HCT116 (cell line): ENCODE measurements around the gene TCF7L1. TPM values are rescaled to one million over a fixed set of nuclear protein-coding genes. Genes with fewer than 3 reads are reported as not detected.
"Not testable (repeated sequence)": the region's sequence is repeated elsewhere in the genome, so short reads cannot be mapped to it uniquely, and the experiment has no call there.

Source experiments
- ATAC-seq: fragments of 200-7000 bp; cut with Tn5 transposase; 2 replicates; pipeline ENCODE4 v1.9.1; 2020; ENCODE audit warnings: mild to moderate bottlenecking, moderate library complexity
- BruUV-seq: library from RNA; stranded (reverse); fragments of 400-500 nt; replicated peaks from 2 replicates; lab custom pipeline; 2021; lab: Mats Ljungman, UMichigan
- CTCF ChIA-PET: fragments of 300-600 bp; sonication (Branson Sonifier 250); formaldehyde crosslinking; loops from one replicate; lab custom pipeline; 2021; ENCODE audit warnings: antibody characterized with exemption; lab: Charles Lee
- POLR2A ChIA-PET: fragments of 300-600, 350-600 bp; sonication (Branson Sonifier 250); formaldehyde crosslinking; loops from one replicate; lab custom pipeline; 2021; ENCODE audit warnings: antibody characterized with exemption; lab: Charles Lee
- RAD21 ChIA-PET, 2 experiments: fragments of 300-600 bp; sonication (Branson Sonifier 250); formaldehyde crosslinking; loops; one replicate each; lab custom pipeline; 2023; ENCODE audit warnings: low total read pairs in 2 of 2; ENCODE audit not compliant: uncharacterized antibody in 2 of 2, unreplicated experiment in 2 of 2, low non-redundant PET in 1 of 2; lab: Charles Lee
- DNase-seq: peaks from one replicate; pipeline ENCODE4 v3.0.0-alpha.2; 2010; ENCODE audit warnings: low read depth, low spot score
- H2AFZ ChIP-seq: fragments of 200-600 bp; shearing (Covaris generic), sonication (generic); 2 replicates; pipeline ENCODE4 v1.6.1; 2017; ENCODE audit warnings: low read depth, mixed run types, mixed read lengths, antibody characterized with exemption, low read length; ENCODE audit not compliant: poor library complexity, severe bottlenecking
- H3K27ac ChIP-seq: 2 replicates; pipeline ENCODE4 v1.5.1; 2012; ENCODE audit warnings: low read depth, low read length
- H3K27me3 ChIP-seq: fragments of 200-600 bp; sonication (generic); 2 replicates; pipeline ENCODE4 v1.6.1; 2016; ENCODE audit warnings: mixed run types, low read length, mixed read lengths; ENCODE audit not compliant: insufficient read depth
- H3K36me3 ChIP-seq, 2 experiments: fragments of 200-500 bp in 1 of 2; fragments of 200-600 bp in 1 of 2; sonication (Bioruptor generic) in 1 of 2; sonication (generic) in 1 of 2; 2 replicates each; pipeline versions ENCODE4 v1.5.1 to v1.6.1; 2014 to 2016; ENCODE audit warnings: low read length in 2 of 2, inconsistent platforms in 1 of 2, mixed read lengths in 1 of 2, mixed run types in 1 of 2; ENCODE audit not compliant: insufficient read depth in 2 of 2, control insufficient read depth in 1 of 2
- H3K4me1 ChIP-seq, 2 experiments: fragments of 200-600 bp in 1 of 2; sonication (generic) in 1 of 2; 2 replicates each; pipeline versions ENCODE4 v1.5.1 to v1.6.1; 2012 to 2017; ENCODE audit warnings: low read length in 2 of 2, inconsistent platforms in 1 of 2, mild to moderate bottlenecking in 1 of 2, mixed read lengths in 1 of 2, mixed run types in 1 of 2, moderate library complexity in 1 of 2; ENCODE audit not compliant: insufficient read depth in 2 of 2, control insufficient read depth in 1 of 2
- H3K4me2 ChIP-seq: fragments of 200-600 bp; sonication (generic); 2 replicates; pipeline ENCODE4 v1.6.1; 2017; ENCODE audit warnings: mixed run types, low read length, mixed read lengths
- H3K4me3 ChIP-seq, 2 experiments: fragments of 200-600 bp in 1 of 2; sonication (generic) in 1 of 2; replicated peaks in 1 of 2; 2 replicates each; pipeline ENCODE4 v1.5.1; 2011 to 2016; ENCODE audit warnings: low read length in 2 of 2, control low read depth in 1 of 2, low read depth in 1 of 2, mild to moderate bottlenecking in 1 of 2, mixed read lengths in 1 of 2, mixed run types in 1 of 2
- H3K79me2 ChIP-seq: fragments of 200-600 bp; sonication (generic); 2 replicates; pipeline ENCODE4 v1.6.1; 2017; ENCODE audit warnings: mild to moderate bottlenecking, mixed run types, low read length, moderate library complexity, mixed read lengths; ENCODE audit not compliant: insufficient read depth
- H3K9ac ChIP-seq: fragments of 200-600 bp; sonication (generic); 2 replicates; pipeline ENCODE4 v1.6.1; 2016; ENCODE audit warnings: low read length, mixed read lengths
- H3K9me2 ChIP-seq: fragments of 200-600 bp; sonication (generic), shearing (Covaris generic); 2 replicates; pipeline ENCODE4 v1.6.1; 2017; ENCODE audit warnings: mixed run types, mild to moderate bottlenecking, moderate library complexity; ENCODE audit not compliant: insufficient read depth
- H3K9me3 ChIP-seq, 2 experiments: fragments of 200-500 bp in 1 of 2; fragments of 200-600 bp in 1 of 2; sonication (Bioruptor generic) in 1 of 2; sonication (generic) in 1 of 2; 2 replicates each; pipeline ENCODE4 v1.6.1; 2014 to 2017; ENCODE audit warnings: low read length in 2 of 2, mixed read lengths in 2 of 2, inconsistent platforms in 1 of 2, low read depth in 1 of 2, mild to moderate bottlenecking in 1 of 2, mixed run types in 1 of 2, moderate library complexity in 1 of 2; ENCODE audit not compliant: control insufficient read depth in 1 of 2, insufficient read depth in 1 of 2
- H4K20me1 ChIP-seq: fragments of 200-600 bp; sonication (generic), shearing (Covaris generic); 2 replicates; pipeline ENCODE4 v1.6.1; 2017; ENCODE audit warnings: mixed run types, mild to moderate bottlenecking, moderate library complexity; ENCODE audit not compliant: insufficient read depth
- ATF3 ChIP-seq: IDR thresholded peaks from 2 replicates; pipeline ENCODE4 v1.6.1; 2012
- CBX3 ChIP-seq: IDR thresholded peaks from 2 replicates; pipeline ENCODE4 v1.6.1; 2012; ENCODE audit warnings: low read depth
- EZH2 ChIP-seq: fragments of 200-600 bp; sonication (generic); IDR thresholded peaks from 2 replicates; pipeline ENCODE4 v1.6.1; 2017; ENCODE audit warnings: antibody characterized with exemption, mixed run types
- EZH2phosphoT487 ChIP-seq: fragments of 200-600 bp; IDR thresholded peaks from 2 replicates; pipeline ENCODE4 v1.6.1; 2018; ENCODE audit warnings: antibody characterized with exemption, borderline replicate concordance
- FOSL1 ChIP-seq: IDR thresholded peaks from 2 replicates; pipeline ENCODE4 v1.6.1; 2012; ENCODE audit warnings: low read depth
- JUND ChIP-seq: IDR thresholded peaks from 2 replicates; pipeline ENCODE4 v1.6.1; 2012
- MAX ChIP-seq: IDR thresholded peaks from 2 replicates; pipeline ENCODE4 v1.6.1; 2012
- REST ChIP-seq: IDR thresholded peaks from 2 replicates; pipeline ENCODE4 v1.6.1; 2012; ENCODE audit warnings: low read depth
- SRF ChIP-seq: IDR thresholded peaks from 2 replicates; pipeline ENCODE4 v1.6.1; 2012; ENCODE audit warnings: low read depth
- TCF7L2 ChIP-seq: IDR thresholded peaks from 2 replicates; pipeline ENCODE4 v1.7.0; 2011; ENCODE audit warnings: borderline replicate concordance, inconsistent platforms; ENCODE audit not compliant: insufficient read depth, insufficient read length; ENCODE audit errors: extremely low read depth
- ZBTB33 ChIP-seq: IDR thresholded peaks from 2 replicates; pipeline ENCODE4 v1.6.1; 2011; ENCODE audit warnings: mild to moderate bottlenecking, low read length, moderate library complexity; ENCODE audit not compliant: insufficient replicate concordance; ENCODE audit errors: extremely low read depth
- intact Hi-C: fragments of 100-400 bp; cut with micrococcal nuclease; formaldehyde crosslinking; loops from 2 replicates; pipeline ENCODE4 v1.10.0; 2022
- total RNA-seq: library from RNA; stranded (reverse); gene quantifications from one replicate; pipeline ENCODE4 v1.2.1, GENCODE V29; 2021; ENCODE audit not compliant: unreplicated experiment

The TCF7L1 gene
- total RNA-seq, 1 experiment from 2014 or later, result 10.3 TPM

GRCh38 chr2:85120363-85120762, 12.8 kb upstream of the TCF7L1 start:
- no TSS peak for BruUV-seq
- no peaks in the 10 kb centered on the region for H3K79me2 ChIP-seq
- no peak overlapping the region for H3K4me2 ChIP-seq
- H3K4me1 ChIP-seq, result no peaks in the 10 kb centered on the region
- H3K9me2 ChIP-seq, result no peaks in the 10 kb centered on the region
- POLR2A ChIA-PET, result interaction anchor here (0.6 kb wide), 1 partner anchor 441 kb away, joined by 8 read pairs; the partner anchor contains the start of gene GGCX
- no peak overlapping the region for H3K9ac ChIP-seq
- no peak overlapping the region for H3K27ac ChIP-seq
- no peak for TF ChIP-seq ZBTB33
- TF ChIP-seq EZH2, result no peak
- TF ChIP-seq SRF, result no peak
- no peak for TF ChIP-seq ATF3
- no peak for TF ChIP-seq EZH2phosphoT487
- no peak for TF ChIP-seq REST
- TF ChIP-seq CBX3, result no peak
- no peak for TF ChIP-seq MAX
- no peak for TF ChIP-seq JUND
- no peak for TF ChIP-seq FOSL1
- TF ChIP-seq TCF7L2, result no peak
- TF ChIP-seq, all 23 proteins: peak for 0
- ATAC-seq (no peak), DNase-seq (no peak)
- intact Hi-C loops, result no loop called here
- no peaks in the 10 kb centered on the region for H3K36me3 ChIP-seq
- CTCF ChIA-PET, result no interaction called here
- H2AFZ ChIP-seq, result no peak overlapping the region
- no peaks in the 10 kb centered on the region for H3K9me3 ChIP-seq
- H3K4me3 ChIP-seq, result no peak overlapping the region
- H4K20me1 ChIP-seq, result no peaks in the 10 kb centered on the region
- RAD21 ChIA-PET, result no interaction called here
- H3K27me3 ChIP-seq, result no peaks in the 10 kb centered on the region

GRCh38 chr2:85126462-85126861, 6.7 kb upstream of the TCF7L1 start:
- H3K4me2 ChIP-seq, RAD21 ChIA-PET, H3K36me3 ChIP-seq, ATAC-seq, H3K9me3 ChIP-seq, H3K27me3 ChIP-seq, H3K9me2 ChIP-seq, H3K79me2 ChIP-seq, POLR2A ChIA-PET, H3K4me1 ChIP-seq, H3K9ac ChIP-seq, H2AFZ ChIP-seq, H3K4me3 ChIP-seq, H3K27ac ChIP-seq, DNase-seq, CTCF ChIA-PET, BruUV-seq, H4K20me1 ChIP-seq, intact Hi-C loops: not testable (repeated sequence)
